ENCODE measurements around the gene TXNDC15.

The TXNDC15 gene

DNA sequence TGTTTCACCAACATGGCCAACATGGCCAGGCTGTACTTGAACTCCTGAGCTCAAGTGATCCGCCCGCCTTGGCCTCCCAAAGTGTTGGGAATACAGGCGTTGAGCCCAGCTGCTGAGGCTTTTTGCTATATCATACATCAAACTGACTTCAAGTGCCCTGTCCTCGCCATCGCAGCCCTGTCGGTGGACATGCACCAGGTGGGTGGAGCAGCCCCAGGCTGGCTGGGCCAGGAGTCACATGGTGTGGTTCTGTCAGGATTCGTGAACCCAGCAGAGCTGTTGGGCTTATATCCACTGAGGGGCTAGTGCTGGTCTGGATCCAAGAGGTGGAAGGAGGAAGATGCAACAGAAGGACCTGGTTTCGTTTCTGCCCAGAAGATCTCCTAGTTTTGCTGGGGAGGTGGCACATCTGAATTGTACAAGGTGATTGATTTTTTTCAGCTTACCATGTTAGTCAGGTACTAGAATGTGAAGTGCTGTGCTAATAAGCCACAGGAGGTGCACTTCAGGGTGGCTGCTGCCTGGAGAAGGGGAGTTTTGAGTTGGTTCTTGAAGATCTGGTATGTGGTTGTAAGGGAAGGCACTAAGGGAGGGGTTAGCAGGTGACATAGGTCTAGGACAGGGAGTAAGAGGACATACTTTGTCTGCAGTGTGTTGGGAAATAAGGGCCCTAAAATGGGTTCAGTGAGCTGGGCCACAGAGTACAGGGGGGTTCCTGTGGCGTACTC, 46.8 kb downstream of the TXNDC15 start:
- no peak for DNase-seq (ENCODE audit: low spot score)

DNA sequence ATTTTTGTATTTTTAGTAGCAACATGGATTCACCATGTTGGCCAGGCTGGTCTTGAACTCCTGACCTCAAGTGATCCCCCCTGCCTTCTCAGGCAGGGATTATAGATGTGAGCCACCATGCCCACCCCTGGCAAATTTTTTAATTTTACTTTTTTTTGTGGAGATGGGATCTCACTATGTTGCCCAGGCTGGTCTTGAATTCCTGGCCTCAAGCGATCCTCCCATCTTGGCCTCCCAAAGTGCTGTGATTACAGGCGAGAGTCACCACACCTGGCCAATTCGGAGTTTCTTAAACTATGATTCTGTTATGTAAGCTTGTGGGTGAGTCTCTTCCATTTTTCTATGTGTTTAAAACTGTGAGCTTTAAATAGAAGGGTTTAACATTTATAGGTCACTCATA, 58.3 kb downstream of the TXNDC15 start:
- no peak for DNase-seq (ENCODE audit: low spot score)

DNA sequence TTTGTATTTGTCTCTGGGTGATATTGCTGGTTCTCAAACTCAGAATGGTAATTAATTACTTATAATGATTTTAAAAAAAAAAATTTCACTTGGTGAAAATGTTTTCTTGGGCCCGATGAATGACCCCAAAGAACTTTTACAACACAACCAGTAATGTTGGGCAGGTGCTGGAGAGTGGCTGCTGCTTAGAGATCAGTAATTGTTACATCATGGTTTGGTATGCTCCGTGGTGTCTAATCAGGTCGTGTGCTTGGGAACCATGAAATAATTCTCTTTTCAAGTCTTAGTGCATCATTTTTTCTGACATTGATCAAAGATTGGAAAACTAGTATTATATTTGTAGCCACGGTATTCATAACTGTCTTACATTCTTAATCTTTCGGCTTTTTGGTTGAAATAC, 60.0 kb downstream of the TXNDC15 start:
- no peak for DNase-seq (ENCODE audit: low spot score)

DNA sequence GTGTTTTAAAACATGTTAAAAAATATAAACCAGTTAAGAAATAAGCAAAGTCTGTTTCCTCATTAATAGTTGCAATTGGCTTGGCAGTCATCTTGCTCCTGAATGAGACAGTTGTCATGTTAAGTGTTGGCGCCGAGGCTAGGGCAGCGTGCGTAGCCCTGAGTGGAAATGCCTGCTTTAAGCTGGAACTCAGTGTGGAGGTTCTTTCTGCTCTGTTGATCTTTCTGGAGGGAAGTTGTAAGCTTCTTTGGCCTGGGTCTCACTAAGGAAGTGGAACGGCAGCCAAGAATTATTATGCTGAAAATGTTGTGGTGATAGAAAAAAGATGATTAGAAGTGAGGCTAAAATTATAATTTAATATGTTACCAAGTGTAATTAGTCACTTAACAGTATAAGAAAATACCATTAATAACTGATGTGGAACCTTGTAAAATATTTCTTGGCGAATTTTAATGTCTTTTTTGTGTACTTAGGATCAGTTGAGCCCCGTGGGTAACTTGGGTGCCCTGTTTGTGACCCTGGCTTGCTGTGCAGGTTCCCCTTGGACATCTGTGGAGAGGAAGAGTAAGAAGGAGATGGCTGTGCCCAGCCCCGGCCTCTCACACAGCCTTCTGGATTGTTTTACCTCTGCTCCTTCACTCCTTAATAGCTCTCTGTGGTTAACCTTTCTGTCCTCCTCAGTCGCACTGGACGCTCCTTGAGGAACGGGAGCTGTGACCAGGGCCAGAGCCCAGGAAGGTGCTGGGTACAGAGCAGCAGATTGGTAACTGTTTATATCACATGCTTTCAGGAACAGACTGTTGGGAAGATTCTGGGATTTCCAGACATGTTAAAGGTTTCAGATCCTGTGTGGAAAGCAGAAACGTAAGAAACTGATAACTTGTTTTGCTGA, 61.8 kb downstream of the TXNDC15 start:
- no peak for DNase-seq (ENCODE audit: low spot score)

DNA sequence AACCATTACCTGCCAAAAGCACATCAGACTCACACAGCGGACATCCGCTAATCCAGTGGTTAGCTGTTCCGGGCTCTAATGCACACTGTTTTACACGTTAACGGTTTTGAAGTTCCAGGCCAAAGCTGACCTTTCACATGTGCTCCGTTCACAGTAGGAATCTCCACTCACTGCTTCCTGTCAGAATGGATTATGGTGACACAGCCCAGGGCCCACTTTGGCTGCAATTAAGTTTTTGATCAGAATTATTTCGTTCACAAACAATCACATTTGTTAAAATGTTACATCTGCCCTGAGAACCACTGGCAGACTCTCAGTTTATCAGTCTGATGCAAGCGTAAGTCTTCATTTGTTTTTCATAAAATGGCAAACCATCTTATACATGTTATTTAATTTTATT, 63.4 kb downstream of the TXNDC15 start:
- DNase-seq (ENCODE audit: low spot score): no peak

DNA sequence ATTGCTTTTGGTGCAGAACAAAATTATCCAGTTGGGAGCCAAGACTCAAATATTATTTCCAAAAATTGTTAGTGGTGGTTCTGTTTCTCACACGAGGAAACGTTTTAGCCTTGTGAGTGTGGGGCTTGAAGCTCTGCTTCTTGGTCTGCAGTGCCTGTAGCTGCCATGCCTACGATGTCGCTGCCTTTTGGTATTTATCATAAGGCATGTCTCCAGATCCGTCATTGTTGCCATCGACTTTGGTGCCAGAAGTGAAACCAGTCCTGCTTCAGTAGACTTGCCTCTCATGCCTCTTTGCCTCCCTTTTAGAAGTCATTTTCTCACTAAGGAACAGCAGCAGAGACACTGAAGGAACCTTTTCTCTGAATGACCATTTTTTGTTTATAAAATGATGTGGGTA, 63.9 kb downstream of the TXNDC15 start:
- no peak for DNase-seq (ENCODE audit: low spot score)

DNA sequence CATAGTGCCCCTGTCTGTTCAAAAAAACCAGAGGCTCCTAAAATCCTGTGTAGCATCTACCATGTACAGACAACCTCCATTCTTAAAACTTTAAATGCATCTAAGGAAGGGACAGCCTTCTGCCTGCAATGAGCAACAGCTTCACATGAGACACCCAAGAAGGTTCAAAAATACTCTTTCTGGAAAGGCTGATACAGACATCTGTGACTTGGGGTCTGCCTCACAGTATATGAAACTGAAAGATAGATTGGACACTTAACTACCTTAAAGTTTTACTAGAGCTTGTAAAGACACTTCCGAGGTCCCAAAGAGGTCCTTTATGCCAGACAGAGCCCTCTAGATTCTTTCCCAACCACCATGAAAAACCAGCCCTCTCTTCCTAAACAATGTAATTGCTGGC, 65.3 kb downstream of the TXNDC15 start:
- DNase-seq (ENCODE audit: low spot score): no peak

DNA sequence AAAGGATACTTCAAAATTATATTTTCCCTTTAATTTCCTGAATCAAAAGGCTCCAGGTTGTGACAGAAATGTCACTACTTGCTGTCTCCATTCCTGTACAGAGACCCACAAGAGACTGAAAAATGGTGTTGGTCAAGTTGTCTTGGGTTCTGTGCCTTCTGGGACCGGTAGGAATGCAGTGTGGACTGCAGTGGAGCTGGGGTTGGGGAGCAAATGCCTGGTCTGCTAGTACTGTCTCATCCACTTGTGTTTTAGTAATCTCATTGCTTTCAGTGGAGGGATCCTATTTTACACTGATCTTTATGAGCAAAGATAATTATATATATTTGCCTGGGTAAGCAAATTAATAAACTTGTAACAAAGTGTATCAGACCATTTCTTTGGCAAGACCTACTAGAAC, 69.4 kb downstream of the TXNDC15 start:
- DNase-seq (ENCODE audit: low spot score): no peak

DNA sequence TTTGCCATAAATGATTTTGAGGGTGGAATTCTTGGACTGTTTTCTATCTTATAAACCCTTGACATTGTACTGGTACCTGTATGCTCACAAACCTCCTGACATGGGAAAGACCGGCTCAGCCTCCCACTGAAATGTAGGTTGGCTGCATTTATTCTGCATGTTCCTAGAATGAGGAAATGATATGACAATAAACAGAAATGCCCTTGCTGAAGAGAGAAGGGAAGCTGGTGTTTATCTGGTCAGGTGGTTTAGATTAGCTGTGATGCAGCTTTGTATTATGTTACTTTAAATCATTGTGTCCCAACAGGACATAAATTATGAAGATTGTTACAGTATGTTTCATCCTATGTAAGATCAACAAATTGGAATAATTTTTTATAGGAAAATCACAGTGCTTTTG, 70.5 kb downstream of the TXNDC15 start:
- DNase-seq (ENCODE audit: low spot score): no peak

DNA sequence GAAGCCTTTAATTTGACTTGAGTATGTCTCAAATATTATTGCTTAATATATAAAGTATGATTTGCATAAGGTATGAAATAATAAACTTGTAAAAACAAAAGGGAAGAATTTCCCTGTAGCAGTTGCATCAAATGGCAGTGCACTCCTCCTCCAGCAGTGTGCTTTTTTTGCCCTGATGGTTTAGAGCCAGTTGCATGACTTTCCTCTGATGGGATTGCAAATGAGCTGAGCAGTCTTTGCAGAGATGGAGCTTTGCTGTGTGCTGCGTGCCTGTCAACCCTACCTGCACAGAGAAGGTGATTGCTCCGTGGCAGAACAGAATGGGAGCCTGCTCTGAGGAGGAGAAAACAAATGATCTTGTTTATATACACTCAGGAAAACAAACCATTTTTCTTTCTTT, 70.9 kb downstream of the TXNDC15 start:
- DNase-seq (ENCODE audit: low spot score): no peak

DNA sequence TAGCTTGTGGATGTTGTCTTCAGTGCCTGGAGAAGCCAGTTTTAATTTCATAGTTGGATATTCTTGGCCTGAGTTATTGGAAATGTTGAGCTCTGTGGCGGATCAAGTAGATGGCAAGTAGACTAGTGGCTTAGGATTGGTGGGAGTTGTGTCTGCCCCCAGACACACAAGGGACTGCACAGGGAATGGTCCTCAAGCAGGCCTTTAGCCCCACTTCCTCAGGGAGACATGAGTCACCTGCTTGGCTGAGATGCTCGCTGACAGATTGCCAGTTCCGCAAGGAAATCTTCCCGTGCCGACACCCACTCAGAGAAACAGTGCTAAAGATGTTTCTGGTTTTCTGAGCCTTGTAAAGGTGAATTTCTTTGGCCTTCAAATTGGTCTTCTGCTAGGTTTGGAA, 74.7 kb downstream of the TXNDC15 start:
- no peak for DNase-seq (ENCODE audit: low spot score)

DNA sequence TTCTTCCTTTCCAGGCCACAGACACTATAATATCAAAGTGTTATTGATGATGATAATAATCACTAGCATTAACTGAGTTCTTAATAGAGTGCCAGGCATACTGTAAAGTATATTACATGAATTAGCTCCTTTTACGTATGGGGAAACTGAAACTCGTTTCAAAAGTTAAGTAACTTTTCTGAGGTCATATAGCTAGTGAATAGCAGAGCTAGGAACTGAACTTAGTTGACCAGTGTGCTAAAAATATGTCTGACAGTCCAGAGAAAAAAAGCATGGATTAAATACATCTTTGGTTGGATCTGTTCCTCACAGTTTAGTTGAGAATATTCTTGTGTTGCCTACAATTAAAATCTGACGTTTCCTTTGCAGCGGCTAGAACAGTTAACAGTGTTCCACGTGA, 75.1 kb downstream of the TXNDC15 start:
- DNase-seq (ENCODE audit: low spot score): no peak
